Measurements from ENCODE around the gene IGDCC3. TPM values are rescaled to one million over a fixed set of nuclear protein-coding genes. Genes with fewer than 3 reads are reported as not detected.

Gene IGDCC3
- total RNA-seq, 1 experiment from 2014 or later: not detected

DNA sequence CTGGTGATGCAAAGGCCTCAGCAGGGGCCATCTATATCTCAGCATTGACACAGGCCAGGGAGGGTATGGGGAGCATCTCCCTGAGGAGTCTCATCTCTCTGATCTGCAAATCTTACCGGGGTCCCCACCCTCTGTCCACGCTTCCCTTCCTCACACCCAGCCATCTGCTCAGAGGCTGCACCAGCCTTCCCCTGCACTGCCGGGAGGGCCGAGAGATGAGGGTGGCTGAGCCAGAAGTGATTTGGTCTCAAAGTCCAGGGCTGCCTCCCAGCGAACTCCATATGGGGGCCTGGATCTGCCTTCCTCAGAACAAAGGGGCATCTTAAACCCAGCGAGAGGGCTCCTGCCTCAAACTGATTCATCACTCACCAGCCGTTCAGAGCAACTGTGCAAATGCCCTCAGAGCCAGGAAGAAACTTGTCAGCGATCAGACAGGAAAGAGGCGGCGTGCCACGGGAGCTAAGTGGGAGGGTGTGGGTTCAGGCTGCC, 4.6 kb downstream of the IGDCC3 start:
- Mint-ChIP-seq H3K4me1 (ENCODE audit: low read depth, unreplicated experiment) (peaks cover 9% of the 10 kb centered on the region), H3K27me3 (ENCODE audit: unreplicated experiment) (peaks cover 79% of the 10 kb centered on the region), H3K9me3 (ENCODE audit: low read depth, unreplicated experiment) (no peaks in the 10 kb centered on the region), H3K4me3 (ENCODE audit: low read depth, unreplicated experiment) (no peak overlapping the region), H3K27ac (ENCODE audit: unreplicated experiment) (no peak overlapping the region), H3K36me3 (ENCODE audit: insufficient read depth, unreplicated experiment) (peaks cover 2% of the 10 kb centered on the region)
- CTCF ChIA-PET: interaction anchor here (0.6 kb wide), 1 partner anchor 86 kb away, joined by 10 read pairs; the partner anchor contains the start of gene PARP16
- no peak for DNase-seq
- intact Hi-C loops (cut with micrococcal nuclease; ENCODE audit: unreplicated experiment): no loop called here
- BruUV-seq (replicated peaks): no TSS peak
- no peak for TF ChIP-seq CTCF (IDR thresholded peaks at IDR 0.05; ENCODE audit: unreplicated experiment)

DNA sequence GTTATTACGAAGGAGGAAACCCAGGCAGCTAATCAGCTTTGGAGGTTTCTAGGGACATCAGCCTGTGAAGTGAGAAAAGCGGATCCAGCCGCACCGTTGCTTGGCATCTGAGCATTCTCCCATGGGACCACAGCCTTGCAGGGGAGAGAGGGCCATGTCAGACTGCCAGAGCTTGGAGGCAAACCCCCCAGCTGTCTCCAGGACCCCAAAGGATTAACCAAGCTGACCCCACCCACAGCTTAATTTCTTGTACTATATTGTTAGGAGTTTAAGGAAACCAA, 5.1 kb downstream of the IGDCC3 start:
- no peak for DNase-seq
- intact Hi-C loops (cut with micrococcal nuclease; ENCODE audit: unreplicated experiment): no loop called here
- H3K9me3 Mint-ChIP-seq (ENCODE audit: low read depth, unreplicated experiment): no peaks in the 10 kb centered on the region
- TF ChIP-seq CTCF (IDR thresholded peaks at IDR 0.05; ENCODE audit: unreplicated experiment): no peak
- peaks cover 79% of the 10 kb centered on the region for H3K27me3 Mint-ChIP-seq (ENCODE audit: unreplicated experiment)
- no TSS peak for BruUV-seq (replicated peaks)
- H3K36me3 Mint-ChIP-seq (ENCODE audit: insufficient read depth, unreplicated experiment): no peaks in the 10 kb centered on the region
- CTCF ChIA-PET: no interaction called here
- no peak overlapping the region for H3K27ac Mint-ChIP-seq (ENCODE audit: unreplicated experiment)
- no peak overlapping the region for H3K4me3 Mint-ChIP-seq (ENCODE audit: low read depth, unreplicated experiment)
- H3K4me1 Mint-ChIP-seq (ENCODE audit: low read depth, unreplicated experiment): peaks cover 9% of the 10 kb centered on the region

- BruUV-seq (replicated peaks): no TSS peak
- no peak overlapping the region for H3K27ac Mint-ChIP-seq (ENCODE audit: unreplicated experiment)
- H3K27me3 Mint-ChIP-seq (ENCODE audit: unreplicated experiment): peaks cover 79% of the 10 kb centered on the region
- no peak overlapping the region for H3K4me3 Mint-ChIP-seq (ENCODE audit: low read depth, unreplicated experiment)
- no peak for DNase-seq
- CTCF ChIA-PET: interaction anchor here (0.6 kb wide), 1 partner anchor 700 kb away, joined by 4 read pairs; no protein-coding TSS in a partner anchor
- H3K9me3 Mint-ChIP-seq (ENCODE audit: low read depth, unreplicated experiment): no peaks in the 10 kb centered on the region
- TF ChIP-seq CTCF (IDR thresholded peaks at IDR 0.05; ENCODE audit: unreplicated experiment): no peak
- H3K36me3 Mint-ChIP-seq (ENCODE audit: insufficient read depth, unreplicated experiment): no peaks in the 10 kb centered on the region
- peaks cover 7% of the 10 kb centered on the region for H3K4me1 Mint-ChIP-seq (ENCODE audit: low read depth, unreplicated experiment)
- intact Hi-C loops (cut with micrococcal nuclease; ENCODE audit: unreplicated experiment): no loop called here
Observed at GRCh38 chr15:65371976-65372786, 5.6 kb downstream of the IGDCC3 start.

DNA sequence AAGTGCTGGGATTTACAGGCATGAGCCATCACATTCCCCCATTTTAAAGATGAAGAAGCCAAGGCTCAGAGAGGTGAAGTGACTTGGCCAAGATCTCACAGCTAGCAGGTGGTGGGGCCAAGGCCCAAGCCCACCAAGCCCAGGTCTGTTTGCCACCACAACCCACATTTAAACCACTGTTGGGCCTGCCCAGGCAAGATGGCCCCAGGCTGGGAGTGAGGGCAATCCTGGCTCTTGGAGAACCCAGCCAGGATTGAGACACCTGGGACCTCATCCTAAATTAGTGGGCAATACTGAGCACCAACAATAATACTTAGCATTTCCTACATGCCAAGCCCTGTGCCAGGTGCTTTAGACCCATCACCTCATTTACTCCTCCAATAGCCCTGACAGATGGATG, 6.9 kb downstream of the IGDCC3 start:
- TF ChIP-seq CTCF (IDR thresholded peaks at IDR 0.05; ENCODE audit: unreplicated experiment): no peak
- H3K9me3 Mint-ChIP-seq (ENCODE audit: low read depth, unreplicated experiment): no peaks in the 10 kb centered on the region
- intact Hi-C loops (cut with micrococcal nuclease; ENCODE audit: unreplicated experiment): no loop called here
- no peak overlapping the region for H3K27ac Mint-ChIP-seq (ENCODE audit: unreplicated experiment)
- H3K27me3 Mint-ChIP-seq (ENCODE audit: unreplicated experiment): peaks cover 79% of the 10 kb centered on the region
- H3K4me1 Mint-ChIP-seq (ENCODE audit: low read depth, unreplicated experiment): peaks cover 7% of the 10 kb centered on the region
- no TSS peak for BruUV-seq (replicated peaks)
- no peak overlapping the region for H3K4me3 Mint-ChIP-seq (ENCODE audit: low read depth, unreplicated experiment)
- CTCF ChIA-PET: no interaction called here
- H3K36me3 Mint-ChIP-seq (ENCODE audit: insufficient read depth, unreplicated experiment): no peaks in the 10 kb centered on the region
- no peak for DNase-seq

Data from Calu3 (cell line).